DMS153 (cell line): ENCODE measurements around the gene DNAH8.
"Not testable (repeated sequence)": the region's sequence is repeated elsewhere in the genome, so short reads cannot be mapped to it uniquely, and the experiment has no call there.

Source experiments
- DNase-seq: peaks from one replicate; lab custom pipeline; 2025; lab: John Stamatoyannopoulos, UW

DNAH8 gene

GRCh38 chr6:38845931-38846330, 130.8 kb downstream of the DNAH8 start:
- DNase-seq, result no peak

- no peak for DNase-seq
Observed at GRCh38 chr6:38846361-38846760, 131.2 kb downstream of the DNAH8 start.

DNA sequence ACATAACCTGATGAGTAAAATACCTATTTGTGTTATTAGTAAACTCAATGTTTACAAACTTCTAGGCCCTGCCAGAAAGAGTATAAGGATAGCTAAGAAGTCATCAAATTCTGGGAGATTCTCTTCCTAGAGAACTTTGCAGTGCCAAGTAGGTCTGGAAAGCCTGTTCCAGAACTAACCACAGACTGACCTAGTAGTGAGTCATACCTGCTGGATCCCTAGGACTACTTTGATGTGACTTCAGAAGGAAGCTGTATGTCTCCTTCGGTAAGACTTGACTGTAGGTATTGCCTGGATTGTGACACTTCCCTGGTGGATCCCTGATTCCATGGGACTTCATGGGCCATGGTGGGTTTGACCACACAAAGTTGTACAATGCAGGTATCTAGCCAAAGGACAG, 131.7 kb downstream of the DNAH8 start:
- DNase-seq, result no peak

DNA sequence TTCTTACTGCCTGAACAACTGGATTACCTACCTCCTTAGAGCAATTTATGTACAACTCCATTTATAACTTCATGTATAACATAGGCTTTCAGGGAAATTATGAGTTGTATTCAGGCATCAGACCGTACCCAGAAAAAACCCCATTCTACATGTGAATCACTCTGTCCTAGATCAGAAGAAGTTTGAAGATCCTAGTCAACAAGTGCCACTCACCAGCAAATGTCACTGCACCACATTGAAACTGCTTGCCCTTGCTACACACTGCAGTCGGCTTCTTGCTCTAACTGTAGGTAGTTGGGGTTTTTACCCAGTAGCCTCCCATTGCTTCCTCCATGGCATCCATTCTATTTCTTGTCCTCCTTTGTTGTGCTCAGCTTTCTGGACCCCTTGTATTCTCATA, 132.4 kb downstream of the DNAH8 start:
- DNase-seq, result no peak

- DNase-seq, result no peak
Observed at GRCh38 chr6:38848760-38849159, 133.6 kb downstream of the DNAH8 start.

GRCh38 chr6:38852215-38852614, 137.1 kb downstream of the DNAH8 start:
- DNase-seq, result no peak

- DNase-seq, result no peak
Observed at GRCh38 chr6:38853236-38853635, 138.1 kb downstream of the DNAH8 start.

GRCh38 chr6:38856492-38856891, 141.4 kb downstream of the DNAH8 start:
- no peak for DNase-seq

DNA sequence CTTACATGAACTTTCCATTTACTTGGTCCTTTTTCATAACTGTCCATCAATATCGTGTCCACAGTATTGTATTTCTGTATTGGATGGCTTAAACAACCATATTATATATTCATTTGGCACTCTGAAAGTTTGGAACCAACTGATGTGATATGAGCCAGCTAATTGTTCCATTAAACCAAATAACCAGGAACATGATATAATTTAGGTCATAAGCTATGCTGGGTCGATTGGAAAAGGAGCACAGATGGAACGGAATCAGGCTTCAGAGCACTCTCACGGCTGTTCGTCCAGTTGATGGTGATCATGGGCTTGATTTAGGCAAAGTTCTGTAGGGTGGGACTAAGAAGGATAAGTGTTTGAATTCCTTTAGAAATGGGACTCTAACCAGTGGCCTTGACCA, 142.7 kb downstream of the DNAH8 start:
- DNase-seq, result no peak

DNA sequence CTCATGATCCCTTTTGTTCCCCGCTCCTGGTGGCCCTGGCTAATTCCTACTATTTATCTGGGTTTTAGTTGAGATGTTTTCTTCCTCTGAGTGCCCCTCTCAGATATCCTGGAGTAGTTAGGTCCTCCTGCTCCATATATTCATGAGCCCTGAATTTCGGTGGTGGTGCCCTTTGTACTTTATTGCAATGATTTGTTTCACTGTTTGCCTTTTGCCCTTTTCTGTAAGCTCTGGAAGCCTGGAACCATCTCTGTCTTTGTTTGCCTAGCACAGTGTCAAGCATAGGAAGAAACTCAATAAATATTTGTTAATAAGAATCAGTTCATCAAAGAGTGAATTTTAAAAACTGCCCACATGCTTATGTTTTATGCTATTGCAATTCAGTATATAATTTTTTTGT, 144.9 kb downstream of the DNAH8 start:
- no peak for DNase-seq

- DNase-seq, result no peak
Observed at GRCh38 chr6:38861926-38862401, 146.9 kb downstream of the DNAH8 start.

DNA sequence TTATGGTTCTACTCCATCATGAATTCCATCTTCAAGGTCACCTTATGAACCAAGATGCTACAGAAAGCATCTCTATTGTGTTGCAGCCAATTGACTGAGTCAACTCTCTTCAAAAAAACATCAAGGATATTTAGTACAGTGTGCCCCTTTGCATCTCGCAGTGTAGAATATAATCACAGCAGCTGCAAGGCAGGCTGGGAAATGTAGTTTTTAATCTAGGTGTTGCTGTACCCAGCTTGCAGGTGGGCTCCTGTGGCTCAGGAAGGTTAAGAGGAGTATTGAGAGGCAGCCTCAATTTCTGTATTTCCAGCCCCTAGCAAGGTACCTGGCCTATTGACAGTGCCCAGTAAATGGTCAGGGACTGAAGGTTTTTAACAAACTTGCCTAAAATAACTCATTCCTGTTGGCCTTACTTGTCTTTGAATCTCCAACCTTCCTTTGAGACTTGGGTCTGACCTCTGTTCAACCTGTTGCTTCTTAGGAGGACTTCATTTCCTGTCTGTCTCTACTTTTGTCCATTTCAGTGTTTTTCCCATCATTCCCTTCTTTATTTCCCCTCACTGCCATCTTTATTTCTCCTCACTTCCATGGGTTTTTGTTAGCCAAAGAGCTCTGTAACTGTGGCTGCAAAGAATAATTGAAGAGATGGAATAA, 150.5 kb downstream of the DNAH8 start:
- DNase-seq, result no peak

DNA sequence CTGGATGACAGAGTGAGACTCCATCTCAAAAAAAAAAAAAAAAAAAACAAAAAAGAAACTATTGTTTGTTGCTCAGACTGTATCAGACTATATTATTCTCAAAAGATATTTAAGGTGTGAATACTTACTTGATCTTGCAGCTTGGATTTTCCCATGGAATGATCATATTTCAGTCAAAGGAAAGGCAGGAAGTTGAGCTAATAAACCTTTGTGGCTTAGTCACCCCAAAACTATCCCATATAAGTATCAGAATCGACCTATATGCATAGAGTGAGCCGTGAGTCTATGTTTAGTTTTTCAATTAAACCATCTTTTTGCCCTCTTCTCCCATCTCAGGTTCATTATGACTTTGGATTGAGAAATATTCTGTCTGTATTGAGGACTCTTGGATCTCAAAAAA, 152.6 kb downstream of the DNAH8 start:
- DNase-seq, result no peak

- DNase-seq, result peak; percentile 22
Observed at GRCh38 chr6:38871741-38872568, 156.8 kb downstream of the DNAH8 start.

GRCh38 chr6:38873001-38873400, 157.9 kb downstream of the DNAH8 start:
- no peak for DNase-seq

DNA sequence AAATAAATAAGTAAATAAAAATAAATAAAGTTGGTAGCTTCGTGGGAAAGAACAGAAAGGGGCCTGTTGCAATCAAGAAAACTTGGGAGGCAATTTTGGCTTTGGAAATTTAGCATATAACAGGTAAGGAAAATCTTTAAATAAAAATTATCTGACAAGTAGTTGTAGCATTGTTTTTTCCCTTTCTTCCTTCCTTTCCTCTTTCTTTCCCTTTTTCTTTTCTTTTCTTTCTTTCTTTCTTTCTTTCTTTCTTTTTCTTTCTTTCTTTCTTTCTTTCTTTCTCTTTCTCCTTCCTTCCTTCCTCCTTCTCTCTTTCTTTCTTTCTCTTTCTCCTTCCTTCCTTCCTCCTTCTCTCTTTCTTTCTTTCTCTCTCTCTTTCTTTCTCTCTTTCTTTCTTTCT, 158.7 kb downstream of the DNAH8 start:
- not testable (repeated sequence) for DNase-seq

GRCh38 chr6:38876475-38876874, 161.4 kb downstream of the DNAH8 start:
- DNase-seq, result no peak

DNA sequence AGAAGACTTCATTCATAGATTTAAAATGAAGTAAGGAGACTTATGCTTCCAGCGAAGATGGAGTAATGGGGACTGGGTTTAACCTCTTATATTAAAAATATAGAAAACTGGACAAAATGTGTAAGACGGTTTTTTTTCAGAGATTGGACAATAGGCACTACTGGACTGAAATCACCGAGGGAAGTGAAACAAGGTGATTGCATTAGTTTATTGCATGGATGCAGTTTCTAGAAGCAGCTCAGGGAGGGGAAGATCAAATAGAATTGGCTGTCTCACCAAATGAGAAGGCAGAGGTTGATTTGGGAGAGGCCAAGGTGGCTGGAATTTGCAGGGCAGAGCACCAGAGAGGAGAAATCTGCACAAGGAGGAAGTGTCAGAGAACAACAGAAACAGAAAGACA, 162.6 kb downstream of the DNAH8 start:
- DNase-seq, result no peak

DNA sequence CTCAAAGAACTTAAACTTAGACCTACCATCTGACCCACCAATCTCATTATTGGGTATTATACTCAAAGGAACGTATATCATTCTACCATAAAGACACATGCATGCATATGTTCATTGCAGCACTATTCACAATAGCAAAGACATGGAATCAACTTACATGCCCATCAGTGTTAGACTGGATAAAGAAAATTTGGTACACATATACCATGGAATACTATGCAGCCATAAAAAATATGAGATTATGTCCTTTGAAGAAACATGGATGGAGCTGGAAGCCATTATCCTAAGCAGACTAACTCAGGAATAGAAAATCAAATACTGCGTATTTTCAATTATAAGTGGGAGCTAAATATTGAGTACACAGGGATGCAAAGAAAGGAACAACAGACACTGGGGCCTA, 167.0 kb downstream of the DNAH8 start:
- DNase-seq, result no peak

- no peak for DNase-seq
Observed at GRCh38 chr6:38897507-38897906, 182.4 kb downstream of the DNAH8 start.

DNA sequence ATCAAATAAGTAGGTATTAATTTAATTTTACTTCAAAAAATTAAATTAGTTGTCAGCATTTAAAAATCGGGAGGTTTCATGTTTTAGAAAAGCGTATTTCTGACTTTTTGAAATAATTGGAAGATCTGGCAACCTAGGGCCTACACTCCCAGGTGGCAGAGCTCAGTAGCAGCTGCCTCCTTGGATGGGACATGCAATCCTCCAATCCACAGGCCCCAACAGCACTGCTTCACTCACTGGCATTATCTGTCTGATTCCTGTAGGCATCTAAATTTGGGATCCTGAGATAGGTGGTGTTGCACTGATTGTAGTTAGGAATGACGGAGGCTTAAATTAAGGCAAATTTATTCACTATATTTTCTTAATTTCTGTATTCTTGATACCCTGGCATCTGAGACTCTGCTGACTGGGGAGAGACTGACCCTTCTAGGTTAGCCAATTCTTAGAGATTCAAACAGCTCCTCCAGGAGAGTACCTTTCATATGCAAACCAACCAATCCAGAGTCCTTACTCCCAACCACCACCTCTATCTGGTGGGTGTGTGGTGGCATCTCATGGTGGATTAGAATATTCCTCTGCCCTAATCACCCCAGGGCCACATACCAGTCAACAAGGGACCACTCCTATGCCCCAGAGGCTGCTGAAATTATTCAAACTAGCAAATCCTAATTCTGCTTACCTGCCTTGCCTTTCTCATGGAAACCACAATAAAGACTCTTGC, 186.9 kb downstream of the DNAH8 start:
- no peak for DNase-seq

- no peak for DNase-seq
Observed at GRCh38 chr6:38906582-38906981, 191.5 kb downstream of the DNAH8 start.

- no peak for DNase-seq
Observed at GRCh38 chr6:38907264-38907663, 192.2 kb downstream of the DNAH8 start.
